GM19455 (cell line): ENCODE data around the gene ANOS1.

ENCODE experiments used
- ATAC-seq: cut with Tn5 transposase; IDR thresholded peaks from one replicate; pipeline ENCODE4 v1.9.1; 2021; ENCODE audit not compliant: unreplicated experiment

The ANOS1 gene

DNA sequence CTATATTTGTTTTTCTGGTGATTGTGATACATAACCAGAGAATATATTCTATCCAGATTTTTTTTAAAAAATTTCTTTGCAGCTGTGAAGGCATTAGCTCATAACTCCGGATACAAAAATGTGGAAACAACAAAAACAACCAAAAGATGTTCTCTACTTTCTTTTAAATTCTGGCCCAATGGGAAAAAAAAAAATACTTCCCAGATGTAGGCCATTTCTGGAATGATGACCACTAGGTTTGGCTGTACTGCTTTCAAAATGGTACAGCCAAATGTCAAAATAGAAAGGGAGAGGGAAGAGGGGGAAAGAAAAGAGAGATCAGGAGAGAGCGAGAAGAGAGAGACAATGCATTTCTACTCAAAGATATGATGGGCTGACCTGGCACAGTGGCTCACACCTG, 14.6 kb downstream of the ANOS1 start:
- ATAC-seq, result no peak

- no peak for ATAC-seq
Observed at GRCh38 chrX:8714164-8714563, 17.8 kb downstream of the ANOS1 start.

- no peak for ATAC-seq
Observed at GRCh38 chrX:8711401-8711800, 20.5 kb downstream of the ANOS1 start.

DNA sequence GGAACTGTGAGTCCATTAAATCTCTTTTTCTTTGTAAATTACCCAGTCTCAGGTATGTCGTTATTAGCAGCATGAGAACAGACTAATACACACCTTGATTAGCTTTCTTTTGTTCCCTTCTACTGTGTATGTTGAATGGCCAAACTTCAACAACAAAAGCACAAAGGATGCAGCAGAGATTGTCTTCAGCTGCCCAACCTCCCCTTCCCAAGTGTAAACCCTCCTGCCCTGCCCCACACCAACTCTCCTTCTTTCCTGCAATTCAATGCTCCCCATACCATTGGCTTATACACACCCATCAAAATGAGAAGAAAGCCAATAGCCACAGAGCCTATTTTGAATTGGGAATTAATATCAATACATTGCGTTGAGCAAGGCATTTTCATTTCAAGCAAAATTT, 27.8 kb downstream of the ANOS1 start:
- ATAC-seq, result no peak

DNA sequence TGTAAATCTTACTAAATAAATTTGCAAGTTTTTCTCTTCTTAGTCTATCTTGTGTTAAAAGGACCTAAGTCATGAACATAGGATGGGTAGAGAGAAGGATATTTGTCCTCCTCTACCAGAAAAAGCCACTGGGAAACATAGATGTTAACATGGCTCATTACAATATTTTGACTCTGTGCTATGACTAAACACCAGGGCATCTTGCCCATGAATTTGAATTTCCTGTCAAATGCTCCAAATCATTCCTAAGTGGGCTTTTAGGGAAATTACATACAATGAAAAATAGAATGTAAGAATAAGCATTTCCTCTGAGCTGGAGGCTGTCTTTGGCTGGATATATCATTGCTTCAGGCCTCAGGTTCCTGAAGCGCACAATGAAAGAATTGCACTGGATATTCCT, 39.1 kb downstream of the ANOS1 start:
- ATAC-seq, result no peak

- no peak for ATAC-seq
Observed at GRCh38 chrX:8689473-8689872, 42.5 kb downstream of the ANOS1 start.

DNA sequence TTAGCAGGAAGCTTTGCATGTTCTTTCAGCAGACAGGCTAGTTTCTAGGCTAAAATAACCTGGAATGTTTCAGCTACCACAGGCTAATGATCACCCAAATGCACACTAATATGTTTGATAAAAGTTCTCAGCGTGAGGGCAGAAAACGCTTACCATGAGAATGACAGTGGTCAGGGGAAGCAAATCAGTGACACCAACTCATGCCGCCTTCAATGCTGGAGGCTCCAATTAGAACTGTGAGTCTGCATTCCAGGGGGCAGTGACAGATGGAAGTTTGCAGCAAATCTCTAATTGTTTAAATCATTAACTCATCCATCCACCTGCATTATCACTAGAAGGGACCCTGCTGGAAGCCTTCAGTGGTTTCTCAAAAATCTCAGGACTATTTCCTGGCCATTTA, 43.2 kb downstream of the ANOS1 start:
- no peak for ATAC-seq

DNA sequence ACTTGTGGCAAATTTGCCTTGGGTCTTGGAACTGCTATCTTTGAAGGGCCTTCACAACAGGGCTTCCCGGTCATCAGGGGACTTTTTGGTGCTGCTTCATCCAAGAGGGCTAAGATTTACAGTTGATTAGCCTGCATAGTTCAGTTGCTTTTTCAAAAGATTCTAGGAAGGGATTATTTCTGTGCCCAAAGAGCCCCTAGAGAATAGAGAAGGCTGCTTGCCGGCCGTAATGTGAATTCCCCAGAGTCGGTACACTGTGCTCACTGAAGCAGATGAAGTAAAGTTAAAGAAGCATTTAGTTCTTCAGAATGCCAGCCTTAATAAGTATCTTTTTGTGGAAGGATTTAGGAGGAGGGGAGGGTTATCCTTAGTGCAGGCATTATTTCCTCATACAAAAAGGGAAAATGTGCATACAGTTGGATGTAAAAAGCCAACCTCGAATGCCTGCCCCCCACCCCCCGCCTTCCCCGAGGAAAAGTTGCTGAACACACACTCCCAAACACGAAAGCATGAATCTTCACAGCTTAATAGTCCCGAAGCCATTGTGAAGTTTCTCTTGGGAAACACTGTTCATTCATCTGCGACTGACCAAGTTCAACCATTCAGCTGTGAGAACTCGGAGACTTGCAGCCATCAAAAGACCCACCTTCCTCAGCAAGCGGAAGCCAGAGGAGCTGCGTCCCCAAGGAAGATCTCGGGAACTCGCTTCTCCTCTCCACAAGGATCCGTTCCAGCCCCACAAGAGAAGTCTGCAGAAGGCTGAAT, 47.6 kb downstream of the ANOS1 start:
- no peak for ATAC-seq

DNA sequence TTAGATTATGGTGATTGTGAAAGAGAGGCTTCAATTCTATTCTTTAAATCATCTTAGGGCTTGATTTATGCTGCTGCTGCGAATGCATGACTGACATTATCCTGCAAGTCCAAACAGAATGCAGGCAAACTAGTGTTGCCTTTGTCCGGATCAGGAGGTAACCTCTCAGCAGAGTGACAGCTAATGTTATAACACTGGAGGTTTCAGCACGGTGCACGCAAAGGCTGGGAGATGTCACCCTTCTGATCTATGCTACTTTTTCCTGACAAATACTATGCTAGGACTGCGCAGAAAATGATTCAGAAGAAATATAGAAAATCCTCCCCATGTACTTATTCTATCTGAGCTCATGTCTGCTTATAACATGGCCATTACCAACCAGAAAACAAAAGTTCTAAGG, 48.2 kb downstream of the ANOS1 start:
- no peak for ATAC-seq

- ATAC-seq, result no peak
Observed at GRCh38 chrX:8679550-8679949, 52.4 kb downstream of the ANOS1 start.

DNA sequence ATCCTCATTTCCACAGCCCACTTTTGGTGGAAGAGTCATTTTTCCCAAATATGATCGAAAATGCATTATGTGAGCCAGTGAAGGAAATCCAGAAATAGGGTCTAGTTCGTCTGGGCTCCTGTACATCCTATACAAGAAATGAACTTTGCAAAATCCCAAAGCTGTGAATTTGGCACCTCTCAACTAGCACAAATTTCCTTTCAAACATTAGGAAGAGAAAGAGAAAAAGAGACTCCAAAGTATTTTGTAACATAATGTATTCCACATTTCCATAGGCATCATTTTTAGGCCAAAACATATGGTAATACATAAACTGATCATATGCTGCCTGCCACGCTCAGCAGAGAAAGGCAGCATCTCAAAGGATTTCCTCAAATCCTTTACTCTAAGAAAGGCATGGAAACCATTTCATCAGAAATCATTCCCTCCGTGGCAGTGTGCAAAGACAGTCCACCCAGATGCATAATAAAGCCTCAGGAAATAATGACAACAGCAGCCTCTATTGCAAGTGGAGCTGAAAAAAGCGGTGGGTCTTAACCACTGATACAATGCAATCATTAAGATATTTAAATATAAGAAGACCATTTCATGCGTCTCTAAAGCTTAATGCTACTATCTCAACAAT, 56.8 kb downstream of the ANOS1 start:
- no peak for ATAC-seq

- ATAC-seq, result no peak
Observed at GRCh38 chrX:8673201-8673600, 58.7 kb downstream of the ANOS1 start.

DNA sequence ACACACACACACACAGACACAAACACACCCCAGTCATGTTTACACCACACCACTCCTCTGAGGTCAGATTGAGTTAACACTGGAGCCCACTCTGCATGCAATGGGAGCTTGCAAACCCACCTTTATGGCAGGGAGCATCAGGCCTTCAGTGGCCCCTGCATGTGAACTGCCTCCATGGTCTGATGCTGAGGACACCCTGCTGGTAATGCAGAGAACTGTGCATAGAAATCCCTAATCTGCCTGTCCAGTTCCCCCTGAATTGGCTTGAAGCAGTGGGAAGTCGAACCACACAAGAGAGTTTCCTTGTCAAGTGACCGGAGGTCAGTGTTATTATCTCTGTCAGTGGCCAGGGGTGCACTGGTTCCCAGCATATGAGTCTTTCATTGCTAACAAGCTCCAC, 59.8 kb downstream of the ANOS1 start:
- ATAC-seq, result no peak

- no peak for ATAC-seq
Observed at GRCh38 chrX:8668813-8669212, 63.1 kb downstream of the ANOS1 start.

DNA sequence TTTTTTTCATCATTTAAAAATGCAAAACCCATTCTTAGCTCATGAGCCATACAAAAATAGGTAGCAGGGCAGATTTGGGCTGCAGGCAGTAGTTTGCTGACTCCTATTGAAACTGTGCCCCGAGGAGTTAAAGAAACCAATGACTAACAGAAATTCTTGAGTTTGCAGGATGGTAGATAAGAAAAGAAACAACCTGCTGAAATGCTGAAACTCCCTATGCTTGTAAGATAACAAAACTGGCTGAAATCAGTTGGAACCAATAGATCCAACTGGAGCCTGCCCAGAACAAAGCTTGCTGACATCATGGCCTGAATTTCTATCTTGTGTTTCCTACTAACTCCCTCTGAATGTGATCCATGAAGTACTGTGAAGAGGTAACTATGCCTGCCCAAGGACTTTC, 68.6 kb downstream of the ANOS1 start:
- ATAC-seq, result no peak

GRCh38 chrX:8657883-8658282, 74.1 kb downstream of the ANOS1 start:
- no peak for ATAC-seq

GRCh38 chrX:8653956-8654355, 78.0 kb downstream of the ANOS1 start:
- ATAC-seq, result no peak

DNA sequence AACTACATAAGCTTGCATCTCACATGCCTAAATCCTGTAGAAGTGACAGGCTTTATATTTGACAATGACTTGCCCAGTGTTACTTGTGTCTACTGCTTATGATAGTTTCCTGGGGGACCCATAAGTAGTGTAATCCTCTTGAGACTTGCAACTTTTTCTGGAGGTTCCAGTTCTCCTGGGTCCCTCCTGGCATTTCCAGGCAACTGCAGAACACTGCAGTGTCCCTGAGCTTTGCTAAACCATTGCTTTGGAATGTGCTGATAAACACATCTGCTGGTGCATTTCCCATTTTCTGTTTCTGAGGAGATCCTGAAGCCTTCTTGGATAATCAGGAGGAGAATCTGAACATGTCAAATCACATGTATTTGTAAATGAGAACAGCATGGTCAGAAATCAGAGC, 82.0 kb downstream of the ANOS1 start:
- ATAC-seq, result no peak

DNA sequence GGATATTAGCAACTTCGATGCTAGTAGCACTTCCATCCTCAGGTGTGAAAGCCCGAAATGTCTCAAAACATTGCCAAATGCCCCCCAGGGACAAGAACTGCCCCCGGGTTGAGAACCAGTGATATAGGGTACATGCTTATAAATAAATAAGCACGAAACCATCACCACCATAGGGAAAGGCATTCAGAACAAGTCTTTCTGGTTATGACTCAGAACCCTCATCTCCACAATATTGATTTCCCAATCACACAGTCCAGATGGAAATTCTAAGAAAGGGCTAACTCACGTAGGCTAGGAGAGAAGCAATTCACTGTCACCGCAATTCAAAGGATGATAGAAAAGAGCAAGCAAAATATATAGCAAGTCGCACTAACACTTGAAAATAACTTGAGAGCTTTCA, 84.8 kb downstream of the ANOS1 start:
- ATAC-seq, result no peak

DNA sequence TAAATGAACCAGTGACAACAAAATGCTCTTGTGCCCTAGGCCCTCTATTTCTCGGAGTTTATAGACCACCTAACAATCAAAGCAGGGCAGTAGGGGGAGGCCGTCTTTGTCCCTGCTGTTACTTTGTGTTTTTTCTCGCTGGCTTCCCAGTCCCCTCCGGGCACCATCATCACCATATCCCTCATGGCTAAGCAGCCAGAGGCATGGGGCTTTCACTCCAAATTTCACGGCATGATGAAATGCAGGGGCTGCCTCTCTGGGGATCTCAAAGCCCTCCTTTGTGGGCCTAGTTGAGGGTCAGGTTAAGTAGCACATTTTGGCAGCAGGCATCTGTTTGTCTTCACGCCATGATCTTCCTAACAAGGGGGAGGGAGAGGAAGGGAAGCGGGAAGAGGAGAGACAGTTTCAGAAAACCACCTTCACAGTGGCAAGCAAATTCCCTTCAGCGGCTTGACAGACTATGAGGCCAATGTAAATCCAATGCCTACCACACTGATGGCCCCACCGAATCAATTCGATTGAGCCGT, 91.9 kb downstream of the ANOS1 start:
- no peak for ATAC-seq

- ATAC-seq, result no peak
Observed at GRCh38 chrX:8636497-8636896, 95.4 kb downstream of the ANOS1 start.

DNA sequence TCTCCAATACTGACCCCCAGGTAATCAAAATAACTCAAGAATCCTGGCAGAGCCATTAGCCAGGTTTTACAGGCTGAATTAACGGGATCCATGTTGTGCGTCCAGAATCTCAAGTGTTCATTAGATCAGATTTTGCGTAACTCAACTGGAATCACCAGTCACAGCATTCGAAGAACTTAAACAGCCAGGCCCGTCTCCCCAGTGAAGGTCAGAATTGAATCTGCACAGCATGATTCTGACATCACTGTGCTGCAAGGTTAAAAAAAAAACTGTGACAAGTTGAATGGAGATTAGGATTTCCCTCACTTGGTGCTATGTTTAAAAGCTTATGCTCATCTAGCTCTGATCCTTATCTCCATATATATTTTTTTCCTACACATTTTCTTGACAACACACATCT, 96.1 kb downstream of the ANOS1 start:
- no peak for ATAC-seq

DNA sequence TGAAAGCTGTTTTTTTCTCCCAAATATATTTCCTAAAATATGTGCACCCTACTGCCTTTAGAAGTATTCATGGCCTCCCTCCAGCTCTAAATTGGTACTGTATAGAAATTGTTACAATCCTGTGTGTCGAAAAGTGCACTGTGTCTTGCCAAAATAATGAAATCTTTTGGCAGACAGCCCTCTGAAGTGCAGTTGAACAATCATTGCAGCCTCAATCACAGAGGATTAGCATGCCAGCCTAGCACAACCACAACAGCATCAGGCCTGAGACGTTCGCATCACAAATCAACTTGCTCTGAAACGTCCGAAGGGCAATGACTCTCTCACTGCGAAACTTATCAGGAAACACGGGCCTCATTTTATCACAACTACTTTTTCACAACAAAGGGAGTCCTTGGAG, 99.0 kb downstream of the ANOS1 start:
- ATAC-seq, result no peak
